ENCODE data around the gene ARIH2. TPM values are rescaled to one million over a fixed set of nuclear protein-coding genes. Genes with fewer than 3 reads are reported as not detected.
A peak's percentile ranks its signal among the peaks of the same experiment; 100 is the strongest.

ARIH2 gene
- total RNA-seq, 1 donor from 2014 or later: 82.3 TPM

GRCh38 chr3:49015765-49016164 lies 97.1 kb downstream of the ARIH2 start:
- H3K4me1 ChIP-seq: peaks cover 10 to 21% of the 10 kb centered on the region in 2 donors
- no peak for TF ChIP-seq CTCF (IDR thresholded peaks at IDR 0.05)
- intact Hi-C loops (cut with DNase I): no loop called here
- no peaks in the 10 kb centered on the region for H3K27me3 ChIP-seq
- peaks cover 43 to 51% of the 10 kb centered on the region in 2 donors for H3K36me3 ChIP-seq
- DNase-seq (ENCODE audit: low spot score in 2 of 2): no peak
- no peaks in the 10 kb centered on the region for H3K9me3 ChIP-seq
- no peak overlapping the region for H3K4me3 ChIP-seq
- no peak overlapping the region for H3K27ac ChIP-seq

DNA sequence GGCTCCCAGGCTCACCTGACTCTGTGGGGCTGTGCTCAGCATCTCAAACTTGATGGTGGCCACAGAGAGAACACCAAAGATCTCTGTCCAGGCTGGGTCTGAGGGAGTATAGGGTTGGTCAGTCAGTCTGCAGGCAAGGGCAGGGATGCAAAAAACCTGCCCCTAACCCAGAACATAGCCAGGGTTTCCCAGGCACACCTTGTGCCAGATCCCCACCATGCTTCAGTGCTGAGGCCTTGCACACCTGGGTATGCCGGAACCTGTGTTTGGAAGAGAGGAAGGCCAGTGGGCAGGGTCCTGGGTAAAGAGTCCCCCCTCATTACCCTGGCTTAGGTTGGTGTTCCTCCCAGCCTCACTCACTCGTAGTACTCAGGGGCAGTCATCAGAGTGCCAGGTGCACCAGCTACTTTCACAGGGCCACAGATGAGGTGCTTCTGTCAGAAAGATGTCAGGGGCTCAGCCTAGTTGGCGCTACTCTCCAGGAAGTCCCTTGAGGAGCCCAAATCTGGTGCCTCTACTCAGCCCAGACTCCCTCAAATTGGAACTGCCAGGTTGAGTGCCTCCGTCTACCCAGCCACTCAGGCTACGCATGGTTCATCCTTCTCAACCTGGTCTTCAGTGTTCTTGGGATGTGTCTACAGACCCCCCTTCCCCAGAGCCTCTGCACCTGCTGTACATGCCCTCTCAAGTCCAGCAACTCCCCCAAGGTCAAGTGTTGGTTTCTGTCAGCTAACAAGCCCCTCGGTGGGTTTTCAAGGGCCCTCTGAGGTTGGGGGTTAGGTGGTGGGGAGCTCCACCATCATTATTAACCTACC lies 98.0 kb downstream of the ARIH2 start:
- TF ChIP-seq CTCF (IDR thresholded peaks at IDR 0.05): no peak
- Histone ChIP-seq H3K4me1 (peaks cover 10 to 21% of the 10 kb centered on the region in 2 donors), H3K9me3 (no peaks in the 10 kb centered on the region), H3K27me3 (no peaks in the 10 kb centered on the region), H3K27ac (no peak overlapping the region), H3K4me3 (peak overlapping the region in 1 of 2 donors; percentile 88), H3K36me3 (peaks cover 43 to 46% of the 10 kb centered on the region in 2 donors)
- intact Hi-C loops (cut with DNase I): no loop called here
- no peak for DNase-seq (ENCODE audit: low spot score in 2 of 2)

DNA sequence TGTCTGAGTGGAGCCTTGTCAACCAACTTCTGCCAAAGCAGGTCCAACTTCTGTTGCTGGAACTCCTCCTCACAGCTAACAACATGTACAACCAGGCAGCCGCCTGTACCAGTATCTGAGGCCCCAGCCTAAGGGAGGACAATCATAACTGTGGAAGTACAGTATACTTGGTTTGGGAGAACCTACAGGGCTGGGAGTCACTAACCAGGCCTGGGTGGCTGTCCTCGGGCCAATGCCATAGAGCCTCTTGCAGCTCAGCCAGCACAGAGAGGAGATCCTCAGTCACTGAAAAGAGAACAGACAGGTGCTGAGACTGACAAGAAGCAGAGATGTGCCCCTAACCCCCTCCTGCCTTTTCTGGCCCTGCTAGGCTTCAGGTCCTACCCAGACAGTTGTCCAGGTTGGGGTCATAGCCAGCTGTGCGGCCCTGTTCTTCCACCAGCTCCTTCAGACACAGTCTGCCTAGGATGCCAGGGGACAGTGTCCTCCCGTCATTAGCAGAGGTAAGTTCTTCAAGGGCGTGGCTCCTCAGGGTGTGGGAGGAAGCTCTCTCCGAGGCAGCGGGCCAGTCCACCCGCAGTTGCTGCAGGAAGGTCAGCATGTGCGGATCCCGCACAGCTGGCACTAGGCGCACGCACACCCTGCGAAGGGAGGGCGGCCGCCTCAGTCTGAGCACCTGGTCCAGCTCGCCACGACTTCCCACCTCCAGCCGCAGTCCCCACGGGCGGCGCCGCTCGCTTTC lies 98.8 kb downstream of the ARIH2 start:
- Histone ChIP-seq H3K4me1 (peaks cover 10 to 21% of the 10 kb centered on the region in 2 donors), H3K4me3 (peak overlapping the region; percentile 63 to 88), H3K36me3 (peaks cover 36 to 38% of the 10 kb centered on the region in 2 donors), H3K9me3 (no peaks in the 10 kb centered on the region), H3K27me3 (no peaks in the 10 kb centered on the region), H3K27ac (peak overlapping the region; percentile 59 to 60)
- intact Hi-C loops (cut with DNase I): no loop called here
- TF ChIP-seq CTCF (IDR thresholded peaks at IDR 0.05): no peak
- peak in 1 of 2 donors; percentile 63 for DNase-seq (ENCODE audit: low spot score in 2 of 2)

- DNase-seq (ENCODE audit: low spot score in 2 of 2): peak in 1 of 2 donors; percentile 78
- no peaks in the 10 kb centered on the region for H3K27me3 ChIP-seq
- no peak for TF ChIP-seq CTCF (IDR thresholded peaks at IDR 0.05)
- intact Hi-C loops (cut with DNase I): loop anchor here (2.0 kb wide), 1 partner anchor 29 kb away; no protein-coding TSS in a partner anchor
- H3K4me3 ChIP-seq: peak within 1 kb of the TSS; percentile 63 to 88
- H3K36me3 ChIP-seq: peaks cover 30 to 33% of the 10 kb centered on the region in 2 donors
- H3K27ac ChIP-seq: peak within 1 kb of the TSS; percentile 59 to 60
- no peaks in the 10 kb centered on the region for H3K9me3 ChIP-seq
- H3K4me1 ChIP-seq: peaks cover 15 to 29% of the 10 kb centered on the region in 2 donors
Observed at GRCh38 chr3:49017971-49018706, 99.5 kb downstream of the ARIH2 start, which contains the start of gene DALRD3. DALRD3 (minus strand) TSS chr3:49018580; CDS start chr3:49018564, 16 bp downstream.

DNA sequence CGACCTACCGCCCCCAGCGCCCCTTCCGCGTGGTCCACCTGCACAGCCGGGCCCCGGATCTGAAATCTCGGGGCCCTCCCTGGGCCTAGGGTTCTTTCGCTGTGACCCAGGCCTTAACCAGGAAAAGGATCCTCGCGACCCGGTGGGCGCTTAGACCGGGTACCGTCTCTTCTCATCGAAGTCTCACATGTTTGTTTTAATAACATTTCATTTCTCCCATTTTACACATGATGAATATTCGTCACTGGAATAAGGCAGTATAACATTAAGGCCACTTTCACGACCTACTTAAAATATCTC lies 100.0 kb downstream of the ARIH2 start:
- Histone ChIP-seq H3K36me3 (peaks cover 25 to 33% of the 10 kb centered on the region in 2 donors), H3K27ac (peak overlapping the region; percentile 59 to 60), H3K27me3 (no peaks in the 10 kb centered on the region), H3K4me1 (peaks cover 16 to 29% of the 10 kb centered on the region in 2 donors), H3K9me3 (no peaks in the 10 kb centered on the region), H3K4me3 (peak overlapping the region; percentile 63 to 88)
- no peak for DNase-seq (ENCODE audit: low spot score in 2 of 2)
- intact Hi-C loops (cut with DNase I): loop anchor here (2.0 kb wide), 1 partner anchor 30 kb away; no protein-coding TSS in a partner anchor
- TF ChIP-seq CTCF (IDR thresholded peaks at IDR 0.05): no peak

Data from ascending aorta (tissue), 2 donors.